Astrocyte of the cerebellum (primary cell): ENCODE data around the gene TDRD7.
"Not testable (repeated sequence)": the region's sequence is repeated elsewhere in the genome, so short reads cannot be mapped to it uniquely, and the experiment has no call there.

Source experiments
- DNase-seq: peaks from one replicate; pipeline ENCODE4 v3.0.0-alpha.2; 2011; ENCODE audit warnings: low read depth
- H3K4me3 ChIP-seq: 2 replicates; pipeline ENCODE4 v1.5.1; 2011; ENCODE audit warnings: mild to moderate bottlenecking, low read depth, low read length, moderate library complexity
- CTCF ChIP-seq: IDR thresholded peaks from 2 replicates; pipeline ENCODE4 v1.5.1; 2012; ENCODE audit warnings: low read length, low read depth, moderate library complexity, mild to moderate bottlenecking; ENCODE audit errors: missing control alignments
- in situ Hi-C: cut with HindIII; loops from 2 replicates; pipeline ENCODE4 v1.10.0; 2017; ENCODE audit warnings: low sequenced_read_pairs

Gene TDRD7

GRCh38 chr9:97487861-97488260 is 76.0 kb downstream of the TDRD7 start:
- H3K4me3 ChIP-seq: no peak overlapping the region
- TF ChIP-seq CTCF: no peak
- in situ Hi-C loops: no loop called here

GRCh38 chr9:97491216-97491999 is 79.5 kb downstream of the TDRD7 start:
- in situ Hi-C loops: no loop called here
- no peak for DNase-seq
- TF ChIP-seq CTCF: no peak
- no peak overlapping the region for H3K4me3 ChIP-seq

More at GRCh38 chr9:97487861-97488260, 76.0 kb downstream of the TDRD7 start:
- no peak for DNase-seq

- in situ Hi-C loops, DNase-seq: not testable (repeated sequence)
These were observed 85.9 kb downstream of the TDRD7 start for GRCh38 chr9:97497558-97498375.

GRCh38 chr9:97498846-97499245 is 87.0 kb downstream of the TDRD7 start:
- H3K4me3 ChIP-seq, in situ Hi-C loops, DNase-seq: not testable (repeated sequence)

More at GRCh38 chr9:97497558-97498375, 85.9 kb downstream of the TDRD7 start:
- not testable (repeated sequence) for H3K4me3 ChIP-seq

GRCh38 chr9:97500263-97500662 is 88.4 kb downstream of the TDRD7 start:
- DNase-seq: no peak
- no peak overlapping the region for H3K4me3 ChIP-seq
- TF ChIP-seq CTCF: no peak
- in situ Hi-C loops: no loop called here

- in situ Hi-C loops: no loop called here
- DNase-seq: no peak
- TF ChIP-seq CTCF: no peak
- H3K4me3 ChIP-seq: peak overlapping the region; percentile 29
These were observed 88.9 kb downstream of the TDRD7 start for GRCh38 chr9:97500765-97501176.

- TF ChIP-seq CTCF: no peak
- in situ Hi-C loops: no loop called here
- peak within 1 kb of the TSS; percentile 40 for H3K4me3 ChIP-seq
- DNase-seq: no peak
These were observed 89.5 kb downstream of the TDRD7 start, which contains the start of gene TMOD1 for GRCh38 chr9:97501177-97501971. TSS of gene TMOD1 (plus strand) at chr9:97501666. CDS start at chr9:97524189, 22,523 bp downstream.
